Stomach (tissue), 4 donors: ENCODE measurements around the gene DNAH1.

ENCODE experiments used
- POLR2A ChIP-seq, 4 donors: fragments of 450-650 bp; IDR thresholded peaks; one replicate each; pipeline ENCODE4 v1.6.1; 2016; ENCODE audit warnings: antibody characterized with exemption in 4 of 4, control low read depth in 2 of 4, mild to moderate bottlenecking in 1 of 4, moderate library complexity in 1 of 4
- TF ChIP-seq, protein P1 (sequence below), 7 experiments: fragments of 450-650 bp in 4 of 7; fragments of 200-600 bp in 3 of 7; sonication (generic) in 3 of 7; IDR thresholded peaks; one replicate each; pipeline ENCODE4 v1.5.1; 2016 to 2019; ENCODE audit warnings: antibody characterized with exemption in 7 of 7, control low read depth in 2 of 7, mild to moderate bottlenecking in 1 of 7

GRCh38 chr3:52326976-52327375 lies 10.9 kb downstream of the DNAH1 start:
- TF ChIP-seq POLR2A (IDR thresholded peaks at IDR 0.05), result no peak
- TF ChIP-seq, protein P1, sequence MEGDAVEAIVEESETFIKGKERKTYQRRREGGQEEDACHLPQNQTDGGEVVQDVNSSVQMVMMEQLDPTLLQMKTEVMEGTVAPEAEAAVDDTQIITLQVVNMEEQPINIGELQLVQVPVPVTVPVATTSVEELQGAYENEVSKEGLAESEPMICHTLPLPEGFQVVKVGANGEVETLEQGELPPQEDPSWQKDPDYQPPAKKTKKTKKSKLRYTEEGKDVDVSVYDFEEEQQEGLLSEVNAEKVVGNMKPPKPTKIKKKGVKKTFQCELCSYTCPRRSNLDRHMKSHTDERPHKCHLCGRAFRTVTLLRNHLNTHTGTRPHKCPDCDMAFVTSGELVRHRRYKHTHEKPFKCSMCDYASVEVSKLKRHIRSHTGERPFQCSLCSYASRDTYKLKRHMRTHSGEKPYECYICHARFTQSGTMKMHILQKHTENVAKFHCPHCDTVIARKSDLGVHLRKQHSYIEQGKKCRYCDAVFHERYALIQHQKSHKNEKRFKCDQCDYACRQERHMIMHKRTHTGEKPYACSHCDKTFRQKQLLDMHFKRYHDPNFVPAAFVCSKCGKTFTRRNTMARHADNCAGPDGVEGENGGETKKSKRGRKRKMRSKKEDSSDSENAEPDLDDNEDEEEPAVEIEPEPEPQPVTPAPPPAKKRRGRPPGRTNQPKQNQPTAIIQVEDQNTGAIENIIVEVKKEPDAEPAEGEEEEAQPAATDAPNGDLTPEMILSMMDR (IDR thresholded peaks at IDR 0.05), result no peak
